Activated T-helper 9 cell treated with anti-CD3 and anti-CD28 coated beads, Interleukin-2, amount 50 U/mL, for 16 hours (primary cell): ENCODE results near the gene NABP1.

Experiments
- DNase-seq: peaks from one replicate; pipeline ENCODE4 v3.0.0-alpha.2; 2020; ENCODE audit warnings: low read depth

Gene NABP1

DNA sequence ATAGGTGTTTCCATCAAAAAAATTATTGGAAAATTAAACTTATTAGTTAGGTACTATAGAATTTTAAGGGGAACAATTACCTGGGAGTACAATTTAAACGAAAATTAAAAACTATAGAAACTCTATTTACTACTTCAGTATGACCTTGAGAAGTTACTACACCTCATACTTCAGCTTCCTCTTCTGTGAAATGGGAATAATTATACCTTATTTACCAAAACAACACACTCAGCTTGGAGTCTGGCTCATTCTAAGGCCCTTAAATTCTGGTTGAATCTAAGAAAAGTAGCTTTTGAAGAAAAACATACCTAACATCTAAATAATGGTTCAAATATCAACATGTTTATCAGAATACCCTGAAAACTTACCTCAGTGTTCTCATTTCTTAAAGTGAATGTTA is 2.7 kb downstream of the NABP1 start:
- no peak for DNase-seq

- DNase-seq: no peak
These were observed 4.2 kb downstream of the NABP1 start for GRCh38 chr2:191682126-191682525.

DNA sequence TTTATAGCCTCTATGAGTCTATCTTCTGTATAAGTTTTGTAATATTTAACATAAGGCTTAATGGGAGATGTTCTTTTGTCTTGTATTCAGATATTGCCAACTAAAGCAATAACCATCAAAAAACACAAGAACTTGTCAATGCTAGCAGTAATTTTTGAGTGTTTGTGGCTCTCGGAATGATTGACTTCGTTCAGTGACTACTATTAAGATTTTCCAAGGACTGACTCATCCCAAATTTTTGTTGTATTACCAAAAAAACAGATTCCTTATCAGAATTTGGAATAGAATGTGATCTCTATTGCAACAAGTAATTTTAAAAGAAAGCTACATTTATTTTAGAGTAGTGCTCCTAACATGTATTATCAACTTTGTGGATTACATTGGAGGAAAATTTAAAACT is 8.1 kb downstream of the NABP1 start:
- DNase-seq: no peak

- DNase-seq: no peak
These were observed 8.8 kb downstream of the NABP1 start for GRCh38 chr2:191686729-191687128.

DNA sequence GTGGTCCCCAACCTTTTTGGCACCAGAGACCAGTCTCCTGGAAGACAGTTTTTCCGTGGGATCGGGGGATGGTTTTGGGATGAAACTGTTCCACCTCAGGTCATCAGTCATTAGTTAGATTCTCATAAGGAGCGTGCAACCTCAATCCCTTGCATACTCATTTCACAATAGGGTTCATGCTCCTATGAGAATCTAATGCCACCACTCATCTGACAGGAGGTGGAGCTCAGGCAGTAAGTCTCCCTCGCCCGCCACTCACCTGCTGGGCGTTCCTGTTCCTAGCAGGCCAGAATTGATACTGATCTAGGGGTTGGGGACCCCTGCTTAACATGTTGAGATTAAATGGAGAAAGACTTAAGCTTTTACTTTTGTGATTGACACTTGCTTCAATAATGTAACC is 9.9 kb downstream of the NABP1 start:
- no peak for DNase-seq

DNA sequence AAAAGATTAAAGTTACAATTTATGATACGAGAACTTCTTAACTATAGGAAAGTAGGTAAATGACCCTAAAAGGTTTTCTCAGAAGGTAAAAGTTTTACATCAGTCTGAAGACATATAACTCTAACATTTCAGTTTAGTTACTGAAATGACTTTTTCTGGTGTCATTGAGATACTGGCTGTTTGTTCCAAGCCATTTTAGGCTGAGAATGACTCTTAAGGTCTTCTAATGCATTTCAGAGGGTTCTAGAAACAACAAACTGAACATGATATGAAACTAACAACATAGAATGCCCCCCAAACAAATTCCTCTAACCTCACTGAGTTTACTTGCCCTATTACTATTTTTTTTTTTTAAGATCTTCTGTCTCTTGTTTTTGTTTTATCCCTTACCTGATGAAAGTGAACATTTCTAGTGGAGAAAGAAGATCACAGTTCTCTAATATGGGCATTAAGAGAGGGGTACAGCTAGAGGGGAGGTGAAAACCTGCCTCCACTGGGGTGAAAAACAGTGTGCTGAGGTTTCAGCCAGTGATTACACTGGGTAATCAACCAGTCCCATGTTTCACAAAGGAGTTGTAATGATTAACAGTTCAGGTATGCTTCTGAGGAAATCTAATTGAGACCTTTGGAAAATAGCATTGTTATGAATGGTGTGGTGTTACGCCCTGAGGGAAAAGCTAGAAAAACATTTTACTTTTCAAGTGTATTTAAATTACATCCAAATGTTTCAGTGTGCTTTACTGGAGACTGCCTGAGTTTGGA is 11.2 kb downstream of the NABP1 start:
- no peak for DNase-seq

DNA sequence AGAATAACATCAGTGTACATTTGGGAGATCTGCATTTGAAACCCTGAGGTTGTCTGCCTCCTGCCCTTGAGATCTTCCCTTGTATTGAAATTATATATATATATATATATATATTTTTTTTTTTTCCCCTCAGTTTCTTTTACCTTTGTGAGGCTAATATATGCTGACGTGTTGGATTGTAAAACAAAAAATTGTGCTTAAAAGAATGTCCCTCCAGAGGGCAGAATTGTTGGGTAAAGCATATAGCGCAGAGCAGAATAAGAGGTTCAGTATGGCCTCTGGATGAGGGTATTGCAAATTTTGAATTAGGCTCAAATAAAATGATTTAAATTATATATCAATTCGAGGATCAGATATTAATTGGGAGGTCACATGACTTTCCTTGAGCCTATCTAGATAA is 12.4 kb downstream of the NABP1 start:
- no peak for DNase-seq

DNA sequence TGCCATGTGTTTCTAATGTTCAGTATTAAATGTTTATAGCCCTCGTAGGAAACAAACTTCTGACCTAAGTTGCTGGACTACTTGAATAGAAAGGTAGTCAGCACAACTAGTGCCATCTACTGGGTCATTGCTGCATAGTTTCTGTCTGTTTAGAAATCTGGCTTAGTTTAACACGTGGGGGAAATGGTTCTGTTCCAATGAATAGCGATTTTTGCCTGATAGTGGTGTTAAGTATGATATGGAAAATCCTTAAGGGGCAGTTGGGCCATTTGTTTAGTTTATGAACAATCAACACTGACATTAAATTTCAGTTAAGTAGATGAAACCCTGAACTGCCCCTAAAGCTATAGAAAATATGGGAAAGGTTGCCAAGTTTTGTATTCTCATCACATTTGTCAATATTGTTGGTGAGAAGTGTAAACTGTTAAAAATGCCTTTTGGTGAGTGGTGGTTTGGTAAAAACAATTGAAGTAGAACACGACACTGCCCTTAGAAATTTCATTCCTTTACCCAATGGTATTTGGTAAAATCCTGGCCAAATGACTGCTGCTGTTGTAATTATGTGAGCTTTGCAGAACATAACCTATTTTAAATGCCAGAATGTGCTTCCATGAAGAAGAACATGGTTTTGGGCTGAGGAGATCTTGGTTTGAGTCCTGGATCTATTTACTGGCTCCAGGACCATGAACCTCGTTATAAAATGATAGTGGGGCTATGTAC is 13.2 kb downstream of the NABP1 start:
- peak; percentile 5 for DNase-seq

DNA sequence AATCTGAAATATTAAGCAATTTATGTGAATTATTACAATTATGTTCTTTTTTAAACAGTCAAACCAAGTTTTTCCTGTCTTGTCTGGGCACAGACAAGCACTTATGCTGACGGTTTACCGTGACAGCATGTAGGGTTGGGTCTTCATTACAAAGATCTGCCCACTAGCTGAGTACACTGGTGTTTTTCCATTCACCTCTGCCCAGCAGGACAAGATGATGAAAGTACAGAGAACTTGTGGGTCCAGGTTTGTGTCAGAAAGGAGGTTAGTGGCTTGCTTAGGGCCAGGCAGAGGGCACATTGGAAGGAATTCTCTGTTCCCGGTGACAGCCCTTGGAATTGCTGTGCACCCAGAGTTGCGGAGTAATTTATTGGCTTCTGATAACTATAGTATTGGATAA is 14.0 kb downstream of the NABP1 start:
- DNase-seq: no peak

DNA sequence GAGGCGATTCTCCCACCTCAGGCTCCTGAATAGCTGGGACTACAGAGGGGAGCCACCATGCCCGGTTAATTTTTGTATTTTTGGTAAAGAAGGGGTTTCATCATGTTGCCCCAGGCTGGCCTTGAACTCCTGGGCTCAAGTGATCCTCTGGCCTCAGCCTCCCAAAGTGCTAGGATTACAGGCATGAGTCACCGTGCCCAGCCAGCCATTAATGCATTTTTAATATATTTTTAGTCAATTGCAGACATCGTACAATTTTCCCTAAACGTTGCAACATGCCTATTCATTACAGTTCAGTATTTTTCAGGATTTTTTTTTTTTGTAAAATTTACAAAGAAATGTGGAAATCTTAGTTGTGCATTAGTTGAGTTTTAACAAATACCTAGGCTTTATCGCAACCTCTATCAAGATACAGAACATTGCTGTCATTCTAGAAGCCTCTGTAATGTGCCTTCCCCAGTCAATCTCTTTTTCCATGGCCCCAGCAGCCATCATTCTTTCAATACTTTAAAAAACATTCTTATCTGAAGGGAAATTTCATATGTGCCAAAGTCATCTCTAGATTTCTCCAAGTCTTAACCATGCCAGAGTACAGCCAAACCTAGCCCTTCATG is 14.7 kb downstream of the NABP1 start:
- no peak for DNase-seq

DNA sequence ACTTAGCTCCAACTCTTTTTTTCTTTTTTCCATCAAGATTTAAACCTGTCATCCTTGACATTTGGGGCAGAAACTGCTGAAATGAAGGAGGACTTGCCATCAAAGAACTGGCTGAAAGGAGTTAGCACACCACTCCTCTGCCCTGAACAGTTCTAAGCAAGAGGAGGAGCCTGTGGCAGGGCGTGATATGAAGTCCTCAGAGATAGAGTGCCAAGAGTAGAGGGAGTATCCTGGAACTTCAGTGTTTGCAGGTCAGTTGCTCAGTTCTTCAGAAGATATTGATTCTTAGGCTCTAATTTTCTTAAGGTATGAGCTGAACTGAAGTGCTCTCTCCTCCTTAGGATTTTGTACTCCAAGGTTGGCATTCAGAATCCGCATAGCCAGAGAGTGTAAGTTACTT is 15.2 kb downstream of the NABP1 start:
- no peak for DNase-seq

DNA sequence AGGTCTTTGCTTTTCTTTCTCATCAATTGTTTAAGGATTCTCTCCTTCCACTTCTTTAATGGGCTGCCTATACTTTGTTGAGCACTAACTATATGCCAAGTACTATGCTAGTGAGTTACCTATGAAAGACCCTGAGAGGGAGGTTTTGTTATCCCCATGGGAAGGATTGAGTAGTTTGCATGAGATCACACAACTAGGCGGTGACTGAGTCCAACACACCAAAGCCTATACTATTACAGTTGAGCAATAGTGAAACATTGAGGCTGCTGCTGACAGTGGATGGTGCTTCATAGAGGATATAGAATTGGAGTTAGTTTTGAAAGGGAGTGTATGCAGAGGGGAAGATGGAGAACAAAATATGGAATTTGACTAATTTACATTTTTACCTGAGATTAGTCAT is 15.8 kb downstream of the NABP1 start:
- no peak for DNase-seq

GRCh38 chr2:191696001-191696400 is 18.1 kb downstream of the NABP1 start:
- no peak for DNase-seq

DNA sequence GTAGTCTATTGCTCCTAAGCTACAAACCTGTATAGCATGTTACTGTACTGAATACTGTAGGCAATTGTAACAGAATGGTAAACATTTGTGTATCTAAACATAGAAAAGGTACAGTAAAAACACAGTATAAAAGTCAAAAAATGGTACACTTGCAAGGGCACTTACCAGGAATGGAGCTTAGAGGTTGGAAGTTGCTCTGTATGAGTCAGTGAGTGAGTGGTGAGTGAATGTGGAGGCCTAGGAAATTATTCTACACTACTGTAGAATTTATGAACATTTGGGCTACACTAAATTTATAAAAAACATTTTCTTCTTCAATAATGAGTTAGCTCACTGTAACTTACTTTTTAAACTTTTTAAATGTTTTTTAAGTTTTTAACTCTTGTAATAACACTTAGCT is 19.0 kb downstream of the NABP1 start:
- no peak for DNase-seq

GRCh38 chr2:191697870-191698269 is 19.9 kb downstream of the NABP1 start:
- no peak for DNase-seq

GRCh38 chr2:191699341-191699945 is 21.5 kb downstream of the NABP1 start:
- no peak for DNase-seq

DNA sequence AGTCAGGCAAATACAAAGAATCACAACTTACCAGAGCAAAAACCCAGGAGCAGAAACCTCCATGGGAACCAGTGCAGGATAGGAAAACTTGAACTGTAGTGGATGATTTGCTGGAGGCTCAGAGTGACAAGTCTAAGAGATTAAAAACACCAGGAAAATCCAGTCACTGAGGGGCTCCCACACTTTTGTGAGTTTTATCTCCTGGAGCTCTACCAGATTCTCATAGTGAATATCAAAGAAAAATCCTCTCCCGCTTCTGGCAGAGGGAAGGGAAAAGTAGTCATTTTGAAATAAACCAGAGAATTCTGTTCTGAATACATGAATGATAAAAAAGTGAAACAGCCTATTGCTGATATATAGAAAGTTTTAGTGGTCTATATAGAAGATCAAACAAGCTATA is 23.1 kb downstream of the NABP1 start:
- no peak for DNase-seq

- DNase-seq: no peak
These were observed 23.8 kb downstream of the NABP1 start for GRCh38 chr2:191701696-191702095.

DNA sequence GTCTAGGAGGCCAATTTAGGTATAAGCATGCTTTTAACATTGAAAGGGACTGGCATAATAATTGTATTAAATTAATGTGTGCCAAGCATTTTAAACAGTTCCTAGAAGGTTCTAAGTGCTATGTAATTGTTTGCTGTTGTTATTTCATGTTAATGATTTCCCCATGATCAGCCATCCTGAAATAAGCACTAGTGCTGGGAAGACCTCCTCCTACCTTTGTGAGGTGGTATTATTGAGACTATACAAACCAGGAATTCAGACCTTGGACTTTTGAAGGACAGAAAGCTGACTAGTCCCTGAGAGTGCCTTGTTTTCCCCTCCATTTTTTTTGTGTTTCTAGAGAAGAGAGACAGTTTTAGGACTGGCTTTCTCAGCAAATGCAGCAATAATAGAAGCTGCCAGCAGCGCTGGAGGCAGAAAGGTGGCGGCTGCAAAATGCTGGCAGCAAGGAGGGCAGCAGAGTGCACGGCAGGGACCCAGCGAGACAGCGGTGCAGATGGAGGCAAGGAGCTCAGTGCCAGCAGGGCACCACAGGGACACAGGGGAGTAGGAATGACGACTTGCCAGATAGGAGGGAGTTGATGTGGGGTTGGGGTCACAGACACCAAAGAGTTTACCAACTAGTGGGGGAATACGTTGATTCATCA is 25.3 kb downstream of the NABP1 start:
- DNase-seq: no peak

DNA sequence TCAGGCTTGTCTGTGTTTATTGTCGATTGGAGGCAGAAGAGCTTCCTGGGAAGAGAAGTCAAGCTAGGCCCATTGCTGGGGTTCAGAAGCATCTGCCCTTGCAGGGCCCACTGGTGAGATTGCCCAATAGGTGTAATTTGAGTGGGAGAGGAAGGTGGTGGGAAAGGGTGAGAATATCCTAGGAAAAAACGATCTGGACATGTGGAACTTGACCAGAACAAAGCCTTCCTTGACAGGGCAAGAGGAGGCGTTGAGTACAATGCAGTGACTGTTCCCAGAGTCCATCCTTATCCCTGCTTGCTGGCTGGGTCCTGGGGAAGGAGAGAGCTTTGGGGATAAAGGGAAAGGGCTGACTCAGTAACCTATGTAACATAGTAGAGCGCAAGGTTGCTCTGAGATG is 27.1 kb downstream of the NABP1 start:
- DNase-seq: no peak

- DNase-seq: no peak
These were observed 27.8 kb downstream of the NABP1 start for GRCh38 chr2:191705701-191706100.

- no peak for DNase-seq
These were observed 28.9 kb downstream of the NABP1 start for GRCh38 chr2:191706791-191707190.
